ENCODE measurements around the gene FGR. TPM values are rescaled to one million over a fixed set of nuclear protein-coding genes. Genes with fewer than 3 reads are reported as not detected.

The FGR gene
- total and polyA plus RNA-seq, 2 experiments from 2014 or later, result 0.53 to 0.56 TPM

DNA sequence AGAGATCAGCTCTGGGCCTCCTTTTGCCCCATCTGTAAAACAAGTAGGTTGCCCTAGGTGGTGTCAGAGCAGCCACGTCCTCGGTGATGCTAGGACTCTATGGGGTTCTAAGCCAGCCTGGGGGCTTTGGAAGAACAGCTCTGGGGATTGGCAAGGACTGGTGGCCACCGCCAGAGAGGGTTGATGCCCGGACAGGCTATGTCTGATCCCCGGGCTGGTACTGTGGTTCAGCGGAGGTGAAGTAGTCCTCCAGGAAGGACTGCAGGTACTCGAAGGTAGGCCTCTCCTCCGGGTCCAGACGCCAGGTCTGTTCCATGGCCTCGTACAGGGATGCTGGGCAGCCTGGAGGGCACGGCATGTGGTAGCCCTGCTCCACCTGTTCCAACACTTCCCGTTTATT lies 22.3 kb downstream of the FGR start:
- H3K4me3 Mint-ChIP-seq, result no peak overlapping the region
- no peaks in the 10 kb centered on the region for H3K36me3 Mint-ChIP-seq (ENCODE audit: low read depth)
- H3K27me3 ChIP-seq (ENCODE audit: insufficient read depth), result peaks cover 6% of the 10 kb centered on the region; the same call in 1 of the 2 replicates
- TF ChIP-seq EZH2 (IDR thresholded peaks at IDR 0.05; ENCODE audit: low read depth, unreplicated experiment), result no peak
- TF ChIP-seq ZNF331 (CRISPR knock-in tag; IDR thresholded peaks at IDR 0.05; ENCODE audit: low read depth), result no peak
- TF ChIP-seq ZNF462 (CRISPR knock-in tag; IDR thresholded peaks at IDR 0.05), result no peak
- no peak for TF ChIP-seq NANOG (IDR thresholded peaks at IDR 0.05; ENCODE audit: borderline replicate concordance)
- no peak for TF ChIP-seq ETS1 (IDR thresholded peaks at IDR 0.05)
- no peak for TF ChIP-seq JUNB (IDR thresholded peaks at IDR 0.05; ENCODE audit: unreplicated experiment)
- TF ChIP-seq, protein P1, sequence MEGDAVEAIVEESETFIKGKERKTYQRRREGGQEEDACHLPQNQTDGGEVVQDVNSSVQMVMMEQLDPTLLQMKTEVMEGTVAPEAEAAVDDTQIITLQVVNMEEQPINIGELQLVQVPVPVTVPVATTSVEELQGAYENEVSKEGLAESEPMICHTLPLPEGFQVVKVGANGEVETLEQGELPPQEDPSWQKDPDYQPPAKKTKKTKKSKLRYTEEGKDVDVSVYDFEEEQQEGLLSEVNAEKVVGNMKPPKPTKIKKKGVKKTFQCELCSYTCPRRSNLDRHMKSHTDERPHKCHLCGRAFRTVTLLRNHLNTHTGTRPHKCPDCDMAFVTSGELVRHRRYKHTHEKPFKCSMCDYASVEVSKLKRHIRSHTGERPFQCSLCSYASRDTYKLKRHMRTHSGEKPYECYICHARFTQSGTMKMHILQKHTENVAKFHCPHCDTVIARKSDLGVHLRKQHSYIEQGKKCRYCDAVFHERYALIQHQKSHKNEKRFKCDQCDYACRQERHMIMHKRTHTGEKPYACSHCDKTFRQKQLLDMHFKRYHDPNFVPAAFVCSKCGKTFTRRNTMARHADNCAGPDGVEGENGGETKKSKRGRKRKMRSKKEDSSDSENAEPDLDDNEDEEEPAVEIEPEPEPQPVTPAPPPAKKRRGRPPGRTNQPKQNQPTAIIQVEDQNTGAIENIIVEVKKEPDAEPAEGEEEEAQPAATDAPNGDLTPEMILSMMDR (conservative IDR thresholded peaks at IDR 0.05; ENCODE audit: low read depth in 2 of 2), result no peak
- no peak for TF ChIP-seq STAT1 (IDR thresholded peaks at IDR 0.05; ENCODE audit: unreplicated experiment)
- no peak for TF ChIP-seq ZNF114 (CRISPR knock-in tag; IDR thresholded peaks at IDR 0.05)
- no peak for TF ChIP-seq CREB1 (CRISPR knock-in tag; IDR thresholded peaks at IDR 0.05; ENCODE audit: low read depth)
- no peak for TF ChIP-seq POLR2AphosphoS5 (IDR thresholded peaks at IDR 0.05; ENCODE audit: low read depth)
- no peak for TF ChIP-seq EZH2phosphoT487 (IDR thresholded peaks at IDR 0.05; ENCODE audit: unreplicated experiment)
- TF ChIP-seq REST (IDR thresholded peaks at IDR 0.05; ENCODE audit: unreplicated experiment), result no peak
- H3K79me2 ChIP-seq (replicated peaks; ENCODE audit: insufficient read depth), result no peaks in the 10 kb centered on the region
- peaks cover 19% of the 10 kb centered on the region for H3K27me3 Mint-ChIP-seq (ENCODE audit: insufficient read depth, low read depth, poor library complexity)
- H2AFZ ChIP-seq, result no peak overlapping the region
- DNase-seq (ENCODE audit: low spot score) (no peak), ATAC-seq (no peak)
- H3K27ac Mint-ChIP-seq, result no peak overlapping the region
- no peak overlapping the region for H3K4me2 ChIP-seq
- H4K20me1 ChIP-seq (replicated peaks; ENCODE audit: insufficient read depth), result no peaks in the 10 kb centered on the region; the same call in 1 of the 2 replicates
- peaks cover 21% of the 10 kb centered on the region for H3F3A ChIP-seq (replicated peaks; ENCODE audit: low read depth)
- no peak overlapping the region for H3K27ac ChIP-seq (ENCODE audit: low read depth)
- H3K9me2 ChIP-seq (ENCODE audit: insufficient read depth), result no peaks in the 10 kb centered on the region
- H3K4me3 ChIP-seq, result no peak overlapping the region
- H3K4me1 ChIP-seq (ENCODE audit: insufficient read depth), result peaks cover 16% of the 10 kb centered on the region; the same call in 1 of the 2 replicates
- peaks cover 15% of the 10 kb centered on the region for H3K4me1 Mint-ChIP-seq
- H3K9me3 Mint-ChIP-seq, result no peaks in the 10 kb centered on the region
- no peaks in the 10 kb centered on the region for H3K36me3 ChIP-seq (ENCODE audit: insufficient read depth)

All from GM23338 (cell line).